Sigmoid colon (tissue), 4 donors: ENCODE results near the gene PFDN1.

Experiments
- POLR2AphosphoS5 ChIP-seq, 4 donors: sonication (generic); formaldehyde crosslinking; IDR thresholded peaks; one replicate each; pipeline ENCODE4 v1.6.1; 2017; ENCODE audit warnings: antibody characterized with exemption in 4 of 4
- TF ChIP-seq, protein P1 (sequence below), 4 experiments: fragments of 450-650 bp in 3 of 4; fragments of 200-600 bp in 1 of 4; IDR thresholded peaks; one replicate each; pipeline ENCODE4 v1.5.1; 2016 to 2019; ENCODE audit warnings: antibody characterized with exemption in 4 of 4, mild to moderate bottlenecking in 3 of 4, moderate library complexity in 2 of 4

DNA sequence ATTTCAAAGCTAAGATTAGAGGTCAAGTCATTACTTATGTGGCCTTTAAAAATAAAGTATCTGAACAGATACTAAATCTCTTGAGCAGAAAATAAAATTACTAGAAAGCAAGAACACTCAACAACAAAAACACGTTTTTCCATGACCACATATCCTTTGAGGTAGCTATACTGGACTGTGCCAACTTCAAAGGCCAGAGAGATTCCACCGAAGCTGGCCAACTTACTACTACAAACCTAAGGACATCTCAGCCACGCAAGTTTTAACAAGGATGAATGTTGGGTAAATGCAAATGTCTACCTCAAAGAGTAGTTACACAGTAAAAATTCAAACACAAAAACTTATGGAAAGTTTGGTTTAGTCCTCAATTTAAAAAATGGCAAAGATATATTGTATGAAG, 18.9 kb downstream of the PFDN1 start:
- TF ChIP-seq, protein P1, sequence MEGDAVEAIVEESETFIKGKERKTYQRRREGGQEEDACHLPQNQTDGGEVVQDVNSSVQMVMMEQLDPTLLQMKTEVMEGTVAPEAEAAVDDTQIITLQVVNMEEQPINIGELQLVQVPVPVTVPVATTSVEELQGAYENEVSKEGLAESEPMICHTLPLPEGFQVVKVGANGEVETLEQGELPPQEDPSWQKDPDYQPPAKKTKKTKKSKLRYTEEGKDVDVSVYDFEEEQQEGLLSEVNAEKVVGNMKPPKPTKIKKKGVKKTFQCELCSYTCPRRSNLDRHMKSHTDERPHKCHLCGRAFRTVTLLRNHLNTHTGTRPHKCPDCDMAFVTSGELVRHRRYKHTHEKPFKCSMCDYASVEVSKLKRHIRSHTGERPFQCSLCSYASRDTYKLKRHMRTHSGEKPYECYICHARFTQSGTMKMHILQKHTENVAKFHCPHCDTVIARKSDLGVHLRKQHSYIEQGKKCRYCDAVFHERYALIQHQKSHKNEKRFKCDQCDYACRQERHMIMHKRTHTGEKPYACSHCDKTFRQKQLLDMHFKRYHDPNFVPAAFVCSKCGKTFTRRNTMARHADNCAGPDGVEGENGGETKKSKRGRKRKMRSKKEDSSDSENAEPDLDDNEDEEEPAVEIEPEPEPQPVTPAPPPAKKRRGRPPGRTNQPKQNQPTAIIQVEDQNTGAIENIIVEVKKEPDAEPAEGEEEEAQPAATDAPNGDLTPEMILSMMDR (IDR thresholded peaks at IDR 0.05): no peak
- no peak for TF ChIP-seq POLR2AphosphoS5 (IDR thresholded peaks at IDR 0.05)
